GM23248 (cell line): ENCODE measurements around the gene ORM2.

Experiments used
- EZH2 ChIP-seq: fragments of 200-600 bp; sonication (generic); IDR thresholded peaks from 2 replicates; pipeline ENCODE4 v1.6.1; 2018; ENCODE audit warnings: antibody characterized with exemption, mild to moderate bottlenecking; ENCODE audit not compliant: insufficient read depth, poor library complexity, severe bottlenecking
- EZH2phosphoT487 ChIP-seq: fragments of 200-600 bp; sonication (generic); IDR thresholded peaks from 2 replicates; pipeline ENCODE4 v1.6.1; 2018; ENCODE audit warnings: antibody characterized with exemption, moderate library complexity, mild to moderate bottlenecking, low read depth; ENCODE audit not compliant: insufficient read depth

DNA sequence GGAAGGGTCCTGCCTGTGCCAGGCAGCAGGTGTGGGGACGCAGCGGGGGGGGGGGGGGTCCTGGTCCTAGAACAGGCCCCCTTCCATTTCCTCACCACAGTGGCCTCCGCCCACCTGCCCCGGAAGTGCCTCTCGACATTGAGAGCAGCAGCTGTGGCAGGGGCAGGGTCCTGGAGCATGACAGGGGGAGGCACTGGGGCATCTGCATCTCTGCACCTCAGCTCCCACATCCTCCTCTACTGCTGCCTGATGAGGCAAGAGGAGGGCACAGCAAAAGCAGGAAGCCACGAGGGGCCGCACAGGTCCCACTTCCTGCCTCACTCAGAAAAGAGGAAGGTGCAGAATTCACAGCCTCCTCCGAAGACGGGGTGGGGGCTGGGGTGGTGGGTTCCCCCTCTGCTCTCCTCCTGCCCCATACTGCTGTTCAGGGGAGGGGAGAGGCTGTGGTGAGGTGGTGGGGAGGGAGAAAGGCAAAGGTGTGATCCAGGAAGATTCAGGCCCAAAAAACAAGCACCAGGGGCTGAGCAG, 43.3 kb downstream of the ORM2 start:
- TF ChIP-seq EZH2 (no peak), EZH2phosphoT487 (no peak)
